Endothelial cell of umbilical vein (primary cell): ENCODE data around the gene MYPN. TPM values are rescaled to one million over a fixed set of nuclear protein-coding genes. Genes with fewer than 3 reads are reported as not detected.

Experiments
- BruUV-seq: library from RNA; stranded (reverse); fragments of 400-500 nt; replicated peaks from 2 replicates; lab custom pipeline; 2021; lab: Mats Ljungman, UMichigan
- CTCF ChIA-PET: fragments of 300-600, 350-600 bp; sonication (Branson Sonifier 250); formaldehyde crosslinking; loops from one replicate; lab custom pipeline; 2021; ENCODE audit warnings: antibody characterized with exemption, inconsistent platforms; lab: Charles Lee
- POLR2A ChIA-PET: fragments of 300-600, 350-600 bp; sonication (Branson Sonifier 250); formaldehyde crosslinking; loops from one replicate; lab custom pipeline; 2021; ENCODE audit warnings: antibody characterized with exemption, inconsistent platforms; lab: Charles Lee
- DNase-seq: peaks from one replicate; pipeline ENCODE4 v3.0.0-alpha.2; 2011; ENCODE audit warnings: low read depth, low spot score
- FAIRE-seq: peaks from 2 replicates; lab custom pipeline; 2011; peaks lifted over from hg19 to GRCh38; lab: Jason Lieb, UNC
- H2AFZ ChIP-seq: 2 replicates; pipeline ENCODE4 v1.6.0; 2012; ENCODE audit warnings: low read depth, low read length, control low read depth, inconsistent platforms
- H3K27ac ChIP-seq: 2 replicates; pipeline ENCODE4 v1.5.1; 2011; ENCODE audit warnings: low read depth, mild to moderate bottlenecking, control low read depth, low read length, moderate library complexity; ENCODE audit not compliant: insufficient read depth
- H3K27me3 ChIP-seq, 2 experiments: 2 replicates each; pipeline versions ENCODE4 v1.6.0 to v1.6.1; 2011; ENCODE audit warnings: low read length in 2 of 2, mixed read lengths in 1 of 2; ENCODE audit not compliant: control insufficient read depth in 2 of 2, insufficient read depth in 2 of 2
- H3K36me3 ChIP-seq, 2 experiments: 2 replicates in 1 of 2; 3 replicates in 1 of 2; pipeline ENCODE4 v1.5.1; 2011; ENCODE audit warnings: low read length in 2 of 2, mild to moderate bottlenecking in 1 of 2, moderate library complexity in 1 of 2; ENCODE audit not compliant: control insufficient read depth in 2 of 2, insufficient read depth in 2 of 2; ENCODE audit errors: extremely low read depth in 1 of 2
- H3K4me1 ChIP-seq: 3 replicates; pipeline ENCODE4 v1.5.1; 2011; ENCODE audit warnings: mild to moderate bottlenecking, low read length; ENCODE audit not compliant: control insufficient read depth, insufficient read depth; ENCODE audit errors: extremely low read depth
- H3K4me2 ChIP-seq: 2 replicates; pipeline ENCODE4 v1.6.1; 2011; ENCODE audit warnings: low read length, control low read depth, mixed read lengths; ENCODE audit not compliant: insufficient read depth
- H3K4me3 ChIP-seq, 3 experiments: fragments of 200-600 bp in 1 of 3; sonication (generic), shearing (Covaris generic) in 1 of 3; replicated peaks in 1 of 3; 2 replicates each; pipeline ENCODE4 v1.5.1; 2011 to 2016; ENCODE audit warnings: control low read depth in 3 of 3, low read length in 3 of 3, mild to moderate bottlenecking in 2 of 3, inconsistent platforms in 1 of 3, low read depth in 1 of 3, moderate library complexity in 1 of 3; ENCODE audit not compliant: insufficient read depth in 1 of 3
- H3K79me2 ChIP-seq: 2 replicates; pipeline ENCODE4 v1.6.0; 2012; ENCODE audit warnings: low read length, inconsistent platforms; ENCODE audit not compliant: control insufficient read depth, insufficient read depth
- H3K9ac ChIP-seq: replicated peaks from 2 replicates; pipeline ENCODE3; 2011; ENCODE audit warnings: low read length, control low read depth; ENCODE audit not compliant: insufficient read depth; ENCODE audit errors: extremely low read depth
- H3K9me1 ChIP-seq: replicated peaks from 3 replicates; pipeline ENCODE4 v1.6.0; 2011; ENCODE audit warnings: mild to moderate bottlenecking, low read length; ENCODE audit not compliant: control insufficient read depth, insufficient read depth; ENCODE audit errors: extremely low read depth
- H3K9me3 ChIP-seq: replicated peaks from 2 replicates; pipeline ENCODE4 v1.5.1; 2012; ENCODE audit warnings: low read length, inconsistent platforms; ENCODE audit not compliant: control insufficient read depth, insufficient read depth
- H4K20me1 ChIP-seq: replicated peaks from 2 replicates; pipeline ENCODE3; 2011; ENCODE audit warnings: mild to moderate bottlenecking, low read length; ENCODE audit not compliant: control insufficient read depth, insufficient read depth; ENCODE audit errors: extremely low read depth
- CTCF ChIP-seq, 2 donors: IDR thresholded peaks; 1 replicate in 1 of 2; 2 replicates in 1 of 2; pipeline ENCODE4 v1.5.1; 2011; ENCODE audit warnings: low read length in 2 of 2, mild to moderate bottlenecking in 2 of 2, moderate library complexity in 2 of 2, control low read depth in 1 of 2, inconsistent platforms in 1 of 2, low read depth in 1 of 2; ENCODE audit not compliant: insufficient read depth in 1 of 2; ENCODE audit errors: extremely low read depth in 1 of 2
- EZH2 ChIP-seq: IDR thresholded peaks from 2 replicates; pipeline ENCODE4 v1.6.1; 2012; ENCODE audit warnings: borderline replicate concordance, low read depth, mild to moderate bottlenecking, moderate library complexity, low read length, inconsistent platforms; ENCODE audit not compliant: severe bottlenecking
- FOS ChIP-seq: IDR thresholded peaks from 2 replicates; pipeline ENCODE4 v1.6.1; 2011; ENCODE audit warnings: mild to moderate bottlenecking, low read length, moderate library complexity, borderline replicate concordance; ENCODE audit not compliant: insufficient read depth
- GATA2 ChIP-seq: IDR thresholded peaks from 2 replicates; pipeline ENCODE4 v1.7.0; 2011; ENCODE audit warnings: low read depth, mild to moderate bottlenecking, moderate library complexity, mixed read lengths, low read length; ENCODE audit not compliant: insufficient read length, insufficient read depth
- JUN ChIP-seq: IDR thresholded peaks from 2 replicates; pipeline ENCODE4 v1.6.1; 2011; ENCODE audit warnings: borderline replicate concordance, low read depth; ENCODE audit not compliant: insufficient read length, insufficient read depth
- MAX ChIP-seq: IDR thresholded peaks from 2 replicates; pipeline ENCODE4 v1.6.1; 2011; ENCODE audit not compliant: insufficient read depth, insufficient read length
- MYC ChIP-seq: IDR thresholded peaks from one replicate; pipeline ENCODE4 v1.6.1; 2011; ENCODE audit warnings: mild to moderate bottlenecking, low read depth, low read length
- POLR2A ChIP-seq: IDR thresholded peaks from 2 replicates; pipeline ENCODE4 v1.6.1; 2012; ENCODE audit warnings: low read depth, mild to moderate bottlenecking, control low read depth, low read length
- POLR2AphosphoS5 ChIP-seq: IDR thresholded peaks from 2 replicates; pipeline ENCODE4 v1.6.1; 2012; ENCODE audit warnings: low read depth, mild to moderate bottlenecking, control low read depth, low read length, moderate library complexity; ENCODE audit not compliant: insufficient read depth
- dilution Hi-C: fragments of 300-500 bp; cut with MboI; formaldehyde crosslinking; loops from one replicate; pipeline ENCODE4 v1.15.0; 2019; ENCODE audit warnings: low sequenced_read_pairs; ENCODE audit not compliant: extremely low pct_ligation_motif_present
- intact Hi-C: fragments of 100-400 bp; cut with micrococcal nuclease; formaldehyde crosslinking; loops from one replicate; pipeline ENCODE4 v1.10.0; 2022
- polyA plus RNA-seq, 4 experiments: library from polyadenylated mRNA; depleted of rRNA in 3 of 4; stranded (reverse) in 3 of 4; unstranded in 1 of 4; fragments of >200 nt; gene quantifications; 2 replicates each; pipeline versions ENCODE4 v1.2.1 to v1.2.3, GENCODE V29; 2011 to 2012; ENCODE audit warnings: missing spikeins in 1 of 4
- total RNA-seq: library from RNA; stranded (reverse); gene quantifications from 2 replicates; pipeline ENCODE4 v1.2.3, GENCODE V29; 2021

MYPN gene
- total and polyA plus RNA-seq, 2 donors (not counting 3 experiments of a cell fraction or from before 2014, with no cell fraction given) = 0.01 TPM; not detected in 1

DNA sequence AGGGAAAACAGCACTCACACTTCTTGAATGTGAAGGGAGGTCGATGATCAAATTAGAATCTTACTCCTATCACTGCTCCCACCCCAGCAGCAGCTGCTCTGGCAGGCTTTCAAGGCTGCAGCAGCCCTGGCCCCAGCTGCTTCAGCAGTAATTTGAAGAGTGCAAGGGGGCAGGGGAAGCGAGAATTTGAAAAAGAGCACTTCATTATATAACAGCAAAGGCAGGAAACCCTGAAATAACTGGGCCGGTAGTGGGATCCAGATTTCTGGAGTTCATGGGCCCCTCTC is 44.9 kb downstream of the MYPN start:
- Histone ChIP-seq H3K9me1 (no peaks in the 10 kb centered on the region), H3K4me3 (no peak overlapping the region), H3K27me3 (no peaks in the 10 kb centered on the region), H2AFZ (no peak overlapping the region), H3K4me1 (peaks cover 14% of the 10 kb centered on the region), H3K36me3 (no peaks in the 10 kb centered on the region), H3K79me2 (no peaks in the 10 kb centered on the region), H3K27ac (peak overlapping the region; percentile 35), H3K9ac (peak overlapping the region; percentile 32), H3K9me3 (no peaks in the 10 kb centered on the region), H4K20me1 (no peaks in the 10 kb centered on the region), H3K4me2 (peak overlapping the region; percentile 18)
- FAIRE-seq (no peak), DNase-seq (no peak)
- BruUV-seq = TSS peak; percentile 94
- POLR2A ChIA-PET = interaction anchor here (0.6 kb wide), 1 partner anchor 205 kb away, joined by 4 read pairs; no protein-coding TSS in a partner anchor
- TF ChIP-seq GATA2 (no peak), POLR2A (no peak), FOS (no peak), POLR2AphosphoS5 (no peak), CTCF (IDR thresholded peaks at IDR 0.05; ENCODE audit: extremely low read depth in 1 of 2, insufficient read depth in 1 of 2, low read depth in 1 of 2, low read length in 2 of 2) (no peak), MYC (no peak), EZH2 (no peak), MAX (no peak), JUN (no peak)
- intact Hi-C loops (no loop called here), dilution Hi-C loops (no loop called here)
- CTCF ChIA-PET = interaction anchor here (0.8 to 7.3 kb wide), 8 partner anchors 12 to 366 kb away, joined by 3 to 185 read pairs (median 6); no protein-coding TSS in a partner anchor
